DMS 273 (cell line): ENCODE results near the gene CNOT8.

Experiments used
- DNase-seq: peaks from one replicate; lab custom pipeline; 2025; ENCODE audit not compliant: unreplicated experiment; lab: John Stamatoyannopoulos, UW

The CNOT8 gene

GRCh38 chr5:154863291-154864080 lies 5.1 kb downstream of the CNOT8 start:
- DNase-seq, result no peak

- DNase-seq, result no peak
These were observed 7.2 kb downstream of the CNOT8 start for GRCh38 chr5:154865466-154866184.

- DNase-seq, result no peak
These were observed 8.4 kb downstream of the CNOT8 start for GRCh38 chr5:154866841-154867240.

GRCh38 chr5:154868702-154869101 lies 10.3 kb downstream of the CNOT8 start:
- peak; percentile 54 for DNase-seq

GRCh38 chr5:154871734-154872133 lies 13.3 kb downstream of the CNOT8 start:
- DNase-seq, result no peak

GRCh38 chr5:154873791-154874331 lies 15.4 kb downstream of the CNOT8 start:
- no peak for DNase-seq

GRCh38 chr5:154878642-154879335 lies 20.4 kb downstream of the CNOT8 start:
- peak; percentile 17 for DNase-seq

- no peak for DNase-seq
These were observed 23.6 kb downstream of the CNOT8 start for GRCh38 chr5:154881986-154882385.

GRCh38 chr5:154884424-154884823 lies 26.0 kb downstream of the CNOT8 start:
- DNase-seq, result no peak

- no peak for DNase-seq
These were observed 27.0 kb downstream of the CNOT8 start for GRCh38 chr5:154885439-154885838.

- no peak for DNase-seq
These were observed 33.9 kb downstream of the CNOT8 start for GRCh38 chr5:154892369-154892771.

- DNase-seq, result no peak
These were observed 35.0 kb downstream of the CNOT8 start for GRCh38 chr5:154893381-154893780.

GRCh38 chr5:154895606-154896561 lies 37.5 kb downstream of the CNOT8 start:
- no peak for DNase-seq

- DNase-seq, result no peak
These were observed 38.2 kb downstream of the CNOT8 start for GRCh38 chr5:154896562-154897165.

GRCh38 chr5:154898210-154898609 lies 39.8 kb downstream of the CNOT8 start:
- no peak for DNase-seq

- no peak for DNase-seq
These were observed 40.9 kb downstream of the CNOT8 start for GRCh38 chr5:154899151-154899816.

- no peak for DNase-seq
These were observed 41.6 kb downstream of the CNOT8 start for GRCh38 chr5:154900066-154900465.

- no peak for DNase-seq
These were observed 42.8 kb downstream of the CNOT8 start for GRCh38 chr5:154901276-154901675.

- DNase-seq, result no peak
These were observed 43.5 kb downstream of the CNOT8 start for GRCh38 chr5:154901913-154902312.
